H1 (cell line): Measurements from ENCODE around the gene HINT3. TPM values are rescaled to one million over a fixed set of nuclear protein-coding genes. Genes with fewer than 3 reads are reported as not detected.

Experiments used
- ATF2 ChIP-seq: IDR thresholded peaks from 2 replicates; pipeline ENCODE4 v1.6.1; 2012; ENCODE audit warnings: low read length, inconsistent platforms
- CBX8 ChIP-seq: fragments of 300-800, 300-1000 bp; sonication (generic); IDR thresholded peaks from 2 replicates; pipeline ENCODE4 v1.7.1; 2016; ENCODE audit warnings: low read depth, low read length, borderline replicate concordance
- RNF2 ChIP-seq: fragments of 200-900, 300-1000 bp; sonication (generic); IDR thresholded peaks from 2 replicates; pipeline ENCODE4 v1.7.1; 2016; ENCODE audit warnings: borderline replicate concordance, low read depth, mild to moderate bottlenecking, antibody characterized with exemption, low read length; ENCODE audit not compliant: poor library complexity, severe bottlenecking; ENCODE audit errors: missing control alignments
- polyA plus RNA-seq, 7 experiments: library from polyadenylated mRNA; depleted of rRNA in 3 of 7; stranded (reverse) in 5 of 7; unstranded in 2 of 7; fragments of >200 nt in 5 of 7; fragments of 200-250 nt in 2 of 7; gene quantifications; 1 replicate in 5 of 7; 2 replicates in 1 of 7; 4 replicates in 1 of 7; pipeline versions ENCODE4 v1.2.1 to v1.2.3, GENCODE V29; 2011 to 2013; ENCODE audit warnings: missing spikeins in 2 of 7, mixed read lengths in 2 of 7
- total RNA-seq: library from RNA; stranded (reverse); fragmentation: NEBNext Ultra II Directional; extraction: Animal tissue kit (Norgen Biotek cat#: 25700); gene quantifications from 2 replicates; pipeline ENCODE4 v1.2.1, GENCODE V29; 2021

Gene HINT3
- total and polyA plus RNA-seq, 2 of the 8 experiments (the other 6 are each of a cell fraction or from before 2014, with no cell fraction given), result 1.2 to 7.8 TPM

GRCh38 chr6:126015863-126016262 is 59.3 kb downstream of the HINT3 start (continued):
- TF ChIP-seq ATF2 (no peak), CBX8 (no peak), RNF2 (no peak)
- TF ChIP-seq, all 59 proteins: peak for 0
